ENCODE data around the gene EDDM13. TPM values are rescaled to one million over a fixed set of nuclear protein-coding genes. Genes with fewer than 3 reads are reported as not detected.

Gene EDDM13
- total RNA-seq, 1 experiment from 2014 or later = not detected

GRCh38 chr19:56356944-56357343 is 84.4 kb downstream of the EDDM13 start:
- no peaks in the 10 kb centered on the region for H3K4me1 ChIP-seq (ENCODE audit: insufficient read depth, low read length)
- H3F3A ChIP-seq (ENCODE audit: low read length, unreplicated experiment) = no peaks in the 10 kb centered on the region
- no peak overlapping the region for H2AFZ ChIP-seq (ENCODE audit: low read length)
- H4K20me1 ChIP-seq (ENCODE audit: low read length) = no peaks in the 10 kb centered on the region
- H3K9ac ChIP-seq (ENCODE audit: low read length) = no peak overlapping the region
- H3K4me2 ChIP-seq (ENCODE audit: low read length) = no peak overlapping the region
- ATAC-seq (no peak), DNase-seq (no peak)
- no peaks in the 10 kb centered on the region for H3K36me3 ChIP-seq (ENCODE audit: low read depth, low read length)
- no peak overlapping the region for H3K4me3 ChIP-seq (ENCODE audit: low read length)
- H3K79me2 ChIP-seq (ENCODE audit: low read length) = no peaks in the 10 kb centered on the region
- H3K27me3 ChIP-seq (ENCODE audit: low read length) = no peaks in the 10 kb centered on the region
- H3K9me3 ChIP-seq (ENCODE audit: low read length) = peaks cover 31% of the 10 kb centered on the region; the same call in 1 of the 2 replicates
- ChIA-PET CTCF (no interaction called here), POLR2A (ENCODE audit: unreplicated experiment) (no interaction called here)
- BruUV-seq (replicated peaks) = no TSS peak
- H3K27ac ChIP-seq (ENCODE audit: low read length) = no peak overlapping the region
- H3K9me2 ChIP-seq (replicated peaks; ENCODE audit: low read length) = no peaks in the 10 kb centered on the region
- intact Hi-C loops (cut with micrococcal nuclease) = no loop called here
- TF ChIP-seq EZH2phosphoT487 (IDR thresholded peaks at IDR 0.05; ENCODE audit: borderline replicate concordance, low read length) (no peak), EZH2 (IDR thresholded peaks at IDR 0.05; ENCODE audit: low read length, unreplicated experiment) (no peak), CTCF (conservative IDR thresholded peaks at IDR 0.05; ENCODE audit: low read depth, low read length) (no peak)

Other genes starting within 250 kb of the EDDM13 start
- 111 and 185 TPM in 2 replicates for gene ZNF787, start 151.5 kb upstream of the EDDM13 start, total RNA-seq (2014; rRNA removed)
- gene ZNF444, start 131.5 kb upstream of the EDDM13 start, total RNA-seq (2014; rRNA removed) = 40.0 and 65.0 TPM in 2 replicates
- not detected in 2 replicates for gene GALP, start 96.7 kb upstream of the EDDM13 start, total RNA-seq (2014; rRNA removed)
- gene ZSCAN5B, start 75.0 kb upstream of the EDDM13 start, total RNA-seq (2014; rRNA removed) = not detected in 2 replicates
- gene ZSCAN5C, start 70.5 kb upstream of the EDDM13 start, total RNA-seq (2014; rRNA removed) = not detected in 2 replicates
- 17.2 and 23.7 TPM in 2 replicates for gene ZSCAN5A, start 42.1 kb downstream of the EDDM13 start, total RNA-seq (2014; rRNA removed)
- gene ZNF582, start 120.8 kb downstream of the EDDM13 start, total RNA-seq (2014; rRNA removed) = not detected in 2 replicates
- 0.11 TPM in 1 of 2 replicates, not detected in the other for gene ZNF583, start 131.6 kb downstream of the EDDM13 start, total RNA-seq (2014; rRNA removed)
- 2.5 and 3.2 TPM in 2 replicates for gene ZNF667, start 204.6 kb downstream of the EDDM13 start, total RNA-seq (2014; rRNA removed)
- gene ZNF471, start 235.1 kb downstream of the EDDM13 start, total RNA-seq (2014; rRNA removed) = 0.07 and 0.23 TPM in 2 replicates